NCI-H2107 treated with DMSO at 0.1 percent for 48 hours (cell line): ENCODE results near the gene HGD.
"Not testable (repeated sequence)": the region's sequence is repeated elsewhere in the genome, so short reads cannot be mapped to it uniquely, and the experiment has no call there.

Experiments used
- DNase-seq: peaks from one replicate; lab custom pipeline; 2025; ENCODE audit not compliant: unreplicated experiment; lab: John Stamatoyannopoulos, UW

The HGD gene, protein sequence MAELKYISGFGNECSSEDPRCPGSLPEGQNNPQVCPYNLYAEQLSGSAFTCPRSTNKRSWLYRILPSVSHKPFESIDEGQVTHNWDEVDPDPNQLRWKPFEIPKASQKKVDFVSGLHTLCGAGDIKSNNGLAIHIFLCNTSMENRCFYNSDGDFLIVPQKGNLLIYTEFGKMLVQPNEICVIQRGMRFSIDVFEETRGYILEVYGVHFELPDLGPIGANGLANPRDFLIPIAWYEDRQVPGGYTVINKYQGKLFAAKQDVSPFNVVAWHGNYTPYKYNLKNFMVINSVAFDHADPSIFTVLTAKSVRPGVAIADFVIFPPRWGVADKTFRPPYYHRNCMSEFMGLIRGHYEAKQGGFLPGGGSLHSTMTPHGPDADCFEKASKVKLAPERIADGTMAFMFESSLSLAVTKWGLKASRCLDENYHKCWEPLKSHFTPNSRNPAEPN

DNA sequence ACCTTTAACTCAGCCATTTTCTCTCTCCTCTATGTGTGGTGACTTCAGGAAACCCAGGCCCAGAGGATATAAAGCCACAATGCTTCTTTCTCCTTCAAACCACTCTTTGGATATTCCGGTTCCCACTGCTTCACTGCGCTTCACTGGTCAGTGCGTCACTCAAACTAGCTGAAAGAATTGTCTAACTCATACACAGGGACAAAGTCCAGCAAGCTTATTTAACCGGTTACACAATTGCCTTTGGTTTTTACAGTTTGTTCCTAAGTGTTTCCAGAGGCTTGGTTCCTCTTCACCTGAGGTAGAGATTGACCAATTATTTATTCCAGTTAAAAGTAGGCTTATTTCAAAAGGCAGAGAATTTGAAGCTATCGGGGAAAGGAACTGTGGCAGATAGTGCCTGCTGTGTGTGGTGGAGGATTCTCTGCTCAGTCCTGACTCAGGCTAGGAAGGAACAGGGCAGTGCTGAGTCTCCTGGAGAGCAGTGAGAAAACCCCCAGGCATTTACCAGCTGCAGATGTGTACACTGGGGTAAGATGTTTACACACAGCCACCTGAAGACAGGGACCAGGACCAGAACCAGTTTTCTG lies at the start of gene HGD:
TSS of gene HGD (minus strand) at position 145 of the 587 bp plus-strand sequence. CDS start at position 17, 128 bp downstream.
- no peak for DNase-seq

- no peak for DNase-seq
Measured at GRCh38 chr3:120730576-120731542, 48.8 kb upstream of the HGD start.

DNA sequence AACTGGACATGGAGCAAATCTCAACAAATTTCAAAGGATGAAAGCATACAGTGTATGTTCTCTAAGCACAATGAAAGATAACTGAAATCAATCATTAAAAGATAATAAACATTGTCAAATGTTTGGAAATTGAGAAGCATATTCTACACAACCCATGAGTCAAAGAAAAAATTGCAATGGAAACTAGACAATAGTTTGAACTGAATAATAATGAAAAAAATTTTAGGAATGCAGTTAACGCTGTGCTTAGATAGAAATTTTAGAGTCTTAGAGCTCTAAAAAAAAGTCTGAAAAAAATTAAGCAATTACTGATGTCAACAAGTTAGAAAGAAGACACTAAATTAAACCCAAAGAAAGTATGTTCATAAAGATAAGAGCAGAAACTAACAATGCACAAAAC lies 44.8 kb upstream of the HGD start:
- no peak for DNase-seq

- not testable (repeated sequence) for DNase-seq
Measured at GRCh38 chr3:120719167-120719834, 37.3 kb upstream of the HGD start.

DNA sequence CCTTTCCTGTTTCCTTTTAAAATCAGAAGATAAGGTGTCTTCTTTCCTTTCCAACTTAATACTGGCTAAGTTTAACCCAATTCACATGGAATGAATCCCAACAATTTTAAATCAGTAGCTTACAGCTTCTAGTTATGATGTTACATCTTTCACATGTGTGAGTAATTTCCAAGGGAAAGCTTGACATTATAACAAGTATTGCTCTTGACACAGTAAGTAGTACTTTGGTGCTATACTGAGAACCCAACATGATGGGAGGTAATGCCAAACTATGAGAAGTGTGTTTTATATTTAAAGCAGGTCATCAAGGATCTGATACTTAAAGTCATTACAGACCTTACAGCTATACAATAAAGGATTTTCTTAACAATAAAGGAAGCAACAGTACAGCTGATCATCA lies 31.2 kb upstream of the HGD start:
- DNase-seq, result no peak

DNA sequence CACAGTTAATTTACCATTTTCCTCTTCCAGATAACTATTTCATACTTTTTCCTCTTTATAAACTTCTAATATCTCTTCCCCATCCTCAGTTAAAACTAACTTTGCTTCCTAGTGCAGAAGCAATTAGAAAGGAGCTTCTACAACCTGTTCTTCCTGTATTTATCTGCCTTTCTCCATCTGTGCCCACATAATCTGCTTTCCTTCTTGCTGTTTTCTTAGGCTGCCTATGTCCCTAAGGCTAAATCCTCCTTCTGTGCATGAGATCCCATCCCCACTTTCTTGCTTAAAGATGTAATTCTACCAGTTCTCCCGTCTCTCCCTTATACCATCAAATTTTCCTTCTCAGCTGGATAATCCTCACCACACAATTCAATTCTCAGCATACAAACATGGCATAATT lies 28.3 kb upstream of the HGD start:
- DNase-seq, result no peak

DNA sequence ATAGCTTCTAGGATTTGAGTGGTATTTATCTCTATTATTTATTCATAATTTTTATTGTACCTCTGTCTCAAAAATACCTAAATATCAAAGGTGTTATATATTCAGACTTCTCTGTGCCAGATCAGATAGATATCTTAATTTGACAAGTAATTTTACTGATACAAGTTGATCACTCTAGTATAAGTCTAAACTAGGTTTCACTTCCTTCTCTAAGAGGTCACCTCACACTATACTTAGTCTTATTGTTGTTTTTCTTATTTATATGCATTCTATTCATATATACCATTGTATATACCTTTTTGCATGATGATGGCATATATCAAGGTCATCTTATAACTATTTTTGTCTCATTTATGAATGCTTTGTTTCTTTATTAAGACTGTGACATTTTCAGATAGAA lies 26.4 kb upstream of the HGD start:
- no peak for DNase-seq

DNA sequence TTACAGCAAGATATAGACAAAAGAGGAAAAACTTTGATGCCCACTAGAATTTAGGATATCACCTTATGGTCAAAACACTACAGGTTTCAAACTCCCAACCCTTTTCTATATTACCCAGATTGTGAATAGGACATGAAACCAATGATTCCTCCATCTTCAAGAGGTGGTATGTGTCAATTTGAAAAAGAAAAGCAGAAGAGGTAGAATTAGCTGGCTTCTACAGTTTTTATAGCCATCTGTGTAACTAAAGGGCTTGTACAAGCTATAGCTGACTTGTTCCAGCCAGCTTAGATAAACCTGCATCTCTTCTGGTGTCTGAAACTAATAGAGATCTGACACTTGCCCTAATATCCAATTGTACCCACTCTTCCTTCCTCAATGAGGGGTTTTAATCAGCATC lies 24.9 kb upstream of the HGD start:
- no peak for DNase-seq

DNA sequence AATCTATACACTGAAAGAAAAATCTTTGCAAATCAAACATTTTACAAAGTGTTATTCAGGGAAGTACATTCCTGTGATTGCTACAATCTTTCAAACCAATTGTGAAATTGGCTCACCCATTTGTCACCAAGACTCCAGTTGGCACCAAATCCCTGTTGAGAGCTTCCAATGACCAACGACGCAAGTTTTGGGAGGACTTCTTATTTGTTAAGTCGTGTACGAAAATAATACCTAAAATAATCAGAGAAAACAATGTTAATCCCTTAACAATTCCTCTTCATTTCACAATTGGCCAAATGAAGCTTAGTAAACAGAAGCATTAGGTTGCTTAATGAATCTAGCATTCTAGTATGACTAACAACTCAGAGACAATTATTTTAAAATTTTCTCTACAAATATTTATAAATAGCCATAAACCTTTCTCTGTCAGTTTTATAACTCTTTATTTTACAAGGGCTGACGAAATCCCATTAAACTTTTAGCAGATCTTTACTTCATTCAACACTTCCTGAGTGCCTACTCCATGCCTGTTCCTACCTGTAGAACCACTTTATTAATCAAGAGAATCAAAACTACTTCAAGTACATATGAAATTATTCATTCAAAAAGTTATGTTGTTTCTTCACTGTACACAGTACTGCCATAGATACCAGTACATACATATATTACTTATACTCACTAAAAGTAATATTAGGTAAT lies 24.0 kb upstream of the HGD start:
- no peak for DNase-seq

DNA sequence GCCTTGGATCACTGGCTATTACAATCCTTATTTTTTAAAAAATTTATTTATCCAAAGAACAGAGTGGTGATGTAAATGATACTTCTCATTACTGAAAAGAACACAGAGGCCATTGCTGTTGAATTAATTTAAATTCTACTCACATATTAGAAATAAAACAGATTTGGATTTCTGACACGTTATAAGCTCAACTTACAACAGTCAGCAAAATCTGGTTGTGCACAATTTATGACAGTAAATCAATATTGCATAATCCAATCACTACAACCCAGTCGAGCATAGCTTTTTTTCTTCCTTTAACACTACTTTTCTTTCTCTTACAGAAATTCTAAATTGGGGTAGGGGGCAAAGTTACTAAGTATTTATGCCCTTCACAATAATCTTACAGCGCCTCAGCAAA lies 17.3 kb upstream of the HGD start:
- no peak for DNase-seq

DNA sequence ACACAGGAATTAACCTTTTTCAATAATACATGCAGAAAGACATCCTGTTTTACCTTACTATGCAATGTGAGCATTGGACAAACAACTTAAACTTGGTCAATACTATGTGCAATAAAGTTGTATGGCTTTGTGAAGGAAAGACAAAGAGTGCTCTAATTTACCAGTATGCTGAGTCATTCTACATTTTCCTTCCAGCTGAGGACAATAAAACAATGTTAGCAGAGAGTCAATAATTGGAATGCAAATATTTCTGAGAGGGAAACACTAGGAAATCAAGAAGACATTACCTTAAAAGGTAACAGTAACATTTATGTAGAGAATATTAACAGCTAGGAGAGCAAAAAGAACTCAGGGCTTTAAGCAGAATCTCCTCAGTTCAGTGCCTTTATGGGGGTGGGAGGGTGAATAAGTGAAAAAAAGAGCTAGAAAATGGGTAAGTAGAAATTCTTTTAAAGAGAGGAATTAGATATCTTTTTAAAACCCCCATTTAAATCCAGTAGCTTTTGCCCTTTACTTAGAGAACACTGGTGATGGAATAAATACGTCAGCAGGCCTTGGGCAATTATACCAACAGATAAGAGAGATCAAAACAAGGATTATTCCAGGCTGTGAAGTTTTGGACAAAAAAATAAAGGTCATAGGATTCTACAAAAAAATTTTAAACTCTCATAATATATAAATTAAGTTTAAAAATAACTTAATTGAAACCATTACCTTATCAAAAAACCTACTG lies 11.6 kb upstream of the HGD start:
- no peak for DNase-seq

GRCh38 chr3:120689395-120689794 lies 7.4 kb upstream of the HGD start:
- DNase-seq, result no peak

GRCh38 chr3:120688121-120688520 lies 6.1 kb upstream of the HGD start:
- no peak for DNase-seq

DNA sequence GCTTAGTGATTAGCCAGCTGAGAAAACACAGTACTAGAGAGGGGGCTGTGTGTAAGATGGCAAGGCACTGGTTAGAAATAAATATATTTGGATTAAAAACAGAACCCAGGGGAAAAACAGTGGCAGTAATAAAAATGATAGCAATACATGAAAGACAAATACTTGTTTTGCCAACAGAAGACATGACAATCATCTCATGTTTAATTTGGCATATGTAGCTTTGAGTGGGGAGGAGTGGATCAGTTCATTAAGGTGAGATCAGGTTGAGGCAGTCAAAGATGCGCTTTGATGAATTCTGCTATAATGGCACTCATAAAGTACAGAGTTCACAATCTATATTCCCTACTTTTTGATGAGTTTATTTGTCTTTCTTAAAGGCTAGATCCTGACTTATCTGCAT lies 3.4 kb upstream of the HGD start:
- DNase-seq, result no peak

GRCh38 chr3:120684896-120685295 lies 2.9 kb upstream of the HGD start:
- no peak for DNase-seq

DNA sequence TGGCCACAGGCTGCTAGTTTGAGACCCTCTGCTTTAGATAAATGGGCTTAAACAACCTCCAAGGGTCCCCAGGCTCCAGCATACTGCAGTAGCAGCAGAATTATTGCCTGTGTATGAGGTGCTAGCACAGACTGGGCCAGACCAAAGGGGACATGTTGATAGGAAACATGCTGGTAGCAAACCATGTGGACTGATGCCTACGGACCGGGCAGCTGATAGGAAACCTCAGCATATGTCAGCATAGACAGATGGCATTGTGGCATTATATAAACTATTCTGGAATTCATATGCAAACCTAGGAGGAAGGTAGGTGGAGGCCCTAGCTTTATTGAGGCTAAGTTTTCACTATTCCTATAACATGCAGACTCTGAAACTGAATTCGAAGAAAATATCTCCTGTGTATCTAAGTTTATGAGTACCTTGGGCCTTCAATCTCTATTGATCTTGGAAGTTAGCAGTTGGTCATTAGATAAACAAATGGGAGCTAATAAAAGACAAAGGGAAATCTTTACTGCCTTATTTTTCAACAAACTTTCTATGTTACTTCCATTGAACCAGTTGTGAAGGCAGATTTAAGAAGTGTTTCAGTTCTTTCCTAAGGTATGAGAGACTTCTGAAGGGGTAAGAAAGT lies 1.7 kb upstream of the HGD start:
- no peak for DNase-seq

DNA sequence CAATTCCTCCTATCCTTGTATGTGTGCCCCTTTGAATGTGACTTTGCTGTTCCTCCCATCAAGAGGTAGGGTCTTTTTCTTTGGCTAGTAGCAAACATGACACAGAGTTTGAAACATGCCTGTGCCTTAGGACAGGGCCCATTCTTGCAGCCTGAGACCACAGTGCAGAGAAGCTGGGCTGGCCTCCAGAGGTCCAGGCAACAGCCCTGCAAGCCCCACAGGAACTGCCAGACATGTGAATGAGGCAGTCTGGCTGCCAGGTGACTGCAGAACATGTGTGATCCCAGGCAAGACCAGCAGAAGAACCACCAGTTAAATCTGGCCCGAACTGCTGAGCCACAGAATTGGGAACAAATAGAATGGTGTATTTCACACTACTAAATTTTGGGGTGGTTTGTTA lies 1.2 kb upstream of the HGD start:
- DNase-seq, result no peak

DNA sequence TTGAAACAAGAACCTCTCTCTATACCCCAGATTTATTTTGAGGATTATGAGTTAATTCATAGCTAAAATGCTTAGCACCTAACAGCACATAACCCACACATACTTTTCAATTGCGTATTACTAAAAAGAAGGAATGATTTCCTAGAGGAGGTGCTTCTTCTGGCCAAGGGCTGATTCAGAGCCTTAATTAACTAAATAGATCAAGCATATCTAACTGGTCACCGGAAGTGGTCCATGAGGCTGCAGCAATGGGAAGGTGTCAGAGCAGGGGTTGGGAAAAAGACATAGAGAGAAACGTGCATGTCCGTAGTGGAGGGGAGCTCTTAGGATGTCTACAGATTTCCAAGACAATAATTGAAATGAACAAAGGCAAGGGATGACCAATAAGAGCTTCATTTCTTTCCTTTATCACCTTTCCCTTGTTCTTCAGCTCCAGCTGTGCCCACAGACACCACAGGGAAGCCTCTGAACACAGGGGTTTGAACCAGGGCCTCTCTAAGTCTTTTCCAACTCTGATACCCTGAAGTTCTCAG lies 467 bp downstream of the HGD start:
- DNase-seq, result no peak

DNA sequence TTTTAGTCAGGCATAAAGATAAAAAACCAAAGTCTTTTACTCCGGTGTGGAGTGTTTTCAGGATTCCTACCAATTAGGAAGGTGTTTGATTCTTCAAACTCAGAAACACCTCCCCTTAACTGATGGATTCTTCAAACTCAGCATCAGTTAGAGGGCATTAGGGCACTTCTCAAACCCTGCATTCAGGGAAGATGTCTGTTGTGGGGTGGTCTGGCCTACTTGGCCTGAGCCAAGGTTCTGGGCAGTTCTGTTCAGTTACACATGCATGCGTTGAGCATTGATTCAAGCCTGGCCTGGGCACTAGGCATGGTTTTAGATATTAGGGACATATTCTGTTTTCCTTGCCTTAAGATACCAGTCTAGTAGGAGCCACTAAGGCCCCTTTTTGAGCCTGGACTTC lies 1.0 kb downstream of the HGD start:
- no peak for DNase-seq
